Measurements from ENCODE around the gene YAF2.

Gene YAF2

GRCh38 chr12:42278128-42278510, 40.1 kb upstream of the YAF2 start:
- Histone ChIP-seq H3K9ac (ENCODE audit: low read length) (no peak overlapping the region), H3K4me2 (ENCODE audit: low read length) (no peak overlapping the region), H3K9me3 (ENCODE audit: low read length) (no peaks in the 10 kb centered on the region), H3K79me2 (ENCODE audit: insufficient read depth, low read length) (no peaks in the 10 kb centered on the region), H3K4me1 (ENCODE audit: insufficient read depth, low read length, severe bottlenecking) (no peaks in the 10 kb centered on the region), H3K4me3 (ENCODE audit: low read depth, low read length, poor library complexity, severe bottlenecking) (no peak overlapping the region), H2AFZ (ENCODE audit: low read length) (no peak overlapping the region), H3K36me3 (ENCODE audit: insufficient read depth, low read length) (no peaks in the 10 kb centered on the region), H3K27ac (ENCODE audit: low read depth, low read length, poor library complexity, severe bottlenecking) (no peak overlapping the region), H3K27me3 (ENCODE audit: insufficient read depth, low read length) (no peaks in the 10 kb centered on the region), H3K9me2 (ENCODE audit: low read depth, low read length) (no peaks in the 10 kb centered on the region), H3F3A (ENCODE audit: insufficient read depth, low read length) (no peaks in the 10 kb centered on the region), H4K20me1 (ENCODE audit: insufficient read depth, low read length) (no peaks in the 10 kb centered on the region)
- TF ChIP-seq, protein P1, sequence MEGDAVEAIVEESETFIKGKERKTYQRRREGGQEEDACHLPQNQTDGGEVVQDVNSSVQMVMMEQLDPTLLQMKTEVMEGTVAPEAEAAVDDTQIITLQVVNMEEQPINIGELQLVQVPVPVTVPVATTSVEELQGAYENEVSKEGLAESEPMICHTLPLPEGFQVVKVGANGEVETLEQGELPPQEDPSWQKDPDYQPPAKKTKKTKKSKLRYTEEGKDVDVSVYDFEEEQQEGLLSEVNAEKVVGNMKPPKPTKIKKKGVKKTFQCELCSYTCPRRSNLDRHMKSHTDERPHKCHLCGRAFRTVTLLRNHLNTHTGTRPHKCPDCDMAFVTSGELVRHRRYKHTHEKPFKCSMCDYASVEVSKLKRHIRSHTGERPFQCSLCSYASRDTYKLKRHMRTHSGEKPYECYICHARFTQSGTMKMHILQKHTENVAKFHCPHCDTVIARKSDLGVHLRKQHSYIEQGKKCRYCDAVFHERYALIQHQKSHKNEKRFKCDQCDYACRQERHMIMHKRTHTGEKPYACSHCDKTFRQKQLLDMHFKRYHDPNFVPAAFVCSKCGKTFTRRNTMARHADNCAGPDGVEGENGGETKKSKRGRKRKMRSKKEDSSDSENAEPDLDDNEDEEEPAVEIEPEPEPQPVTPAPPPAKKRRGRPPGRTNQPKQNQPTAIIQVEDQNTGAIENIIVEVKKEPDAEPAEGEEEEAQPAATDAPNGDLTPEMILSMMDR (IDR thresholded peaks at IDR 0.05; ENCODE audit: low read length), result no peak

- H3F3A ChIP-seq (ENCODE audit: insufficient read depth, low read length), result no peaks in the 10 kb centered on the region
- H3K79me2 ChIP-seq (ENCODE audit: insufficient read depth, low read length), result no peaks in the 10 kb centered on the region
- no peaks in the 10 kb centered on the region for H3K4me1 ChIP-seq (ENCODE audit: insufficient read depth, low read length, severe bottlenecking)
- TF ChIP-seq, protein P1 (IDR thresholded peaks at IDR 0.05; ENCODE audit: low read length), result no peak
- TF ChIP-seq EZH2 (IDR thresholded peaks at IDR 0.05; ENCODE audit: borderline replicate concordance, low read length), result no peak
- H3K9me3 ChIP-seq (ENCODE audit: low read length), result no peaks in the 10 kb centered on the region
- H3K4me2 ChIP-seq (ENCODE audit: low read length), result no peak overlapping the region
- H3K4me3 ChIP-seq (ENCODE audit: low read depth, low read length, poor library complexity, severe bottlenecking), result no peak overlapping the region
- no peak overlapping the region for H3K9ac ChIP-seq (ENCODE audit: low read length)
- H2AFZ ChIP-seq (ENCODE audit: low read length), result no peak overlapping the region
- no peaks in the 10 kb centered on the region for H3K36me3 ChIP-seq (ENCODE audit: insufficient read depth, low read length)
- no peak overlapping the region for H3K27ac ChIP-seq (ENCODE audit: low read depth, low read length, poor library complexity, severe bottlenecking)
- H3K9me2 ChIP-seq (ENCODE audit: low read depth, low read length), result no peaks in the 10 kb centered on the region
- no peaks in the 10 kb centered on the region for H4K20me1 ChIP-seq (ENCODE audit: insufficient read depth, low read length)
- H3K27me3 ChIP-seq (ENCODE audit: insufficient read depth, low read length), result no peaks in the 10 kb centered on the region
Observed at GRCh38 chr12:42277396-42278127, 39.5 kb upstream of the YAF2 start.

- Histone ChIP-seq H3K36me3 (ENCODE audit: insufficient read depth, low read length) (no peaks in the 10 kb centered on the region), H3K9me2 (ENCODE audit: low read depth, low read length) (no peaks in the 10 kb centered on the region), H3K9ac (ENCODE audit: low read length) (no peak overlapping the region), H3K9me3 (ENCODE audit: low read length) (no peaks in the 10 kb centered on the region), H3K4me3 (ENCODE audit: low read depth, low read length, poor library complexity, severe bottlenecking) (no peak overlapping the region), H4K20me1 (ENCODE audit: insufficient read depth, low read length) (no peaks in the 10 kb centered on the region), H3K4me2 (ENCODE audit: low read length) (no peak overlapping the region), H3F3A (ENCODE audit: insufficient read depth, low read length) (no peaks in the 10 kb centered on the region), H3K79me2 (ENCODE audit: insufficient read depth, low read length) (no peaks in the 10 kb centered on the region), H3K27me3 (ENCODE audit: insufficient read depth, low read length) (no peaks in the 10 kb centered on the region), H3K4me1 (ENCODE audit: insufficient read depth, low read length, severe bottlenecking) (no peaks in the 10 kb centered on the region), H2AFZ (ENCODE audit: low read length) (no peak overlapping the region), H3K27ac (ENCODE audit: low read depth, low read length, poor library complexity, severe bottlenecking) (no peak overlapping the region)
- TF ChIP-seq, protein P1 (IDR thresholded peaks at IDR 0.05; ENCODE audit: low read length), result no peak
- no peak for TF ChIP-seq EZH2 (IDR thresholded peaks at IDR 0.05; ENCODE audit: borderline replicate concordance, low read length)
Observed at GRCh38 chr12:42275499-42275898, 37.5 kb upstream of the YAF2 start.

Data from OCI-LY1 (cell line).